HPDE6-E6E7 (cell line): ENCODE measurements around the gene CHIT1.
"Not testable (repeated sequence)": the region's sequence is repeated elsewhere in the genome, so short reads cannot be mapped to it uniquely, and the experiment has no call there.

Experiments
- DNase-seq: peaks from one replicate; pipeline ENCODE4 v3.0.0; 2011; ENCODE audit warnings: missing footprints; ENCODE audit errors: extremely low spot score

CHIT1 gene

DNA sequence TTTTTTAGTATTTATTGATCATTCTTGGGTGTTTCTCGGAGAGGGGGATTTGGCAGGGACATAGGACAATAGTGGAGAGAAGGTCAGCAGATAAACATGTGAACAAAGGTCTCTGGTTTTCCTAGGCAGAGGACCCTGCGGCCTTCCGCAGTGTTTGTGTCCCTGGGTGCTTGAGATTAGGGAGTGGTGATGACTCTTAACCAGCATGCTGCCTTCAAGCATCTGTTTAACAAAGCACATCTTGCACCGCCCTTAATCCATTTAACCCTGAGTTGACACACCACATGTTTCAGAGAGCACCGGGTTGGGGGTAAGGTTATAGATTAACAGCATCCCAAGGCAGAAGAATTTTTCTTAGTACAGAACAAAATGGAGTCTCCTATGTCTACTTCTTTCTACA lies 36.7 kb upstream of the CHIT1 start:
- not testable (repeated sequence) for DNase-seq

DNA sequence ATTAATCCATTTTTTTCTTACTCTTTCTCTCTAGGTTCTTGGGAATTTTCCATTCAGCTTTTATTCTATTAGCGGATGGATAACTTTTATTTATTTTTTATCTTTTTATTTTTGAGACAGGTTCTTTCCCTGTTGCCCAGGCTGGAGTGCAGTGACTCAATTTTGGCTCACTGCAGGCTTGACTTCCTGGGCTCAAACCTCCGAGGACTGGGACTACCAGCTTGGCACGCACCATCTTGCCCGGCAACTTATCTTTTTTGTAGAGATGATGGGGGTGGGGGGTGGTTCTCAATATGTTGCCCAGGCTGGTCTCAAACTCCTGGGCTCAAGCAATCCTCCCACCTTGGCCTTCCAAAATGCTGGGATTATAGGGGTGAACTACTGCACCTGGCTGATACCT lies 36.1 kb upstream of the CHIT1 start:
- DNase-seq: no peak

GRCh38 chr1:203264052-203264501 lies 34.6 kb upstream of the CHIT1 start:
- no peak for DNase-seq

GRCh38 chr1:203263496-203263895 lies 34.0 kb upstream of the CHIT1 start:
- DNase-seq: no peak

GRCh38 chr1:203256636-203257035 lies 27.2 kb upstream of the CHIT1 start:
- not testable (repeated sequence) for DNase-seq

GRCh38 chr1:203254782-203255181 lies 25.3 kb upstream of the CHIT1 start:
- DNase-seq: not testable (repeated sequence)

DNA sequence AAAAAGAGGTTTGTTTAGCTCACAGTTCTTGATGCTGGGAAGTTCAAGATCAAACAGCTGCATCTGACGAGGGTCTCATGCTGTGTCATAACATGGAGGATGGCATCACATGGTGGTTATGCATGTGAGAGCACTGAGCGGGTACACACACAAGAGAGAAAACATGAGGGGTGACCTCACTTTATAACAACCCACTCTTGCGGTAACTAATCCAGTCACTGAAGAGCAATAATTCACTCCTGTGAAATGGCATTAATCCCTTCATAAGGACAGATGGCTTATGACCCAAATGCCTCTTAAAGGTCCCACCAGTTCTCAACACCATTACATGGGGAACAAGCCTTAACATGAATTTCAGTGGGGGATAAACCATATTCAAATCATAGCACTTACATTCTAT lies 23.2 kb upstream of the CHIT1 start:
- no peak for DNase-seq

DNA sequence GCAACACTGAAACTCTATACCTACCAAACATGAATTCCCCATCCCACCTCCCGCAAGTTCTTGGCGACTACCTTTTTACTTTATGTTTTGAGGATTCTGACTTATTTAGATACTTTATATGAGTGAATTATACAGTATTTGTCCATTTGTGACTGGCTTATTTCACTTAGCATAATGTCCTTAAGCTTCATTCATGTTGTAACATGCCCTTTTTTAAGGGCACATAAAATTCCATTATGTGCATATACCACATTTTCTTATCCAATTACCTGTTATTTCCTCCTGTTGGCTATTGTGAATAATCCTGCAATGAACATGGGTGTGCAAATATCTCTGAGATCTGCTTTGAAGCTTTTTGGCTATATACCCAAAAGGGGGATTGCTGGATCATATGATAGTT lies 22.0 kb upstream of the CHIT1 start:
- DNase-seq: no peak

DNA sequence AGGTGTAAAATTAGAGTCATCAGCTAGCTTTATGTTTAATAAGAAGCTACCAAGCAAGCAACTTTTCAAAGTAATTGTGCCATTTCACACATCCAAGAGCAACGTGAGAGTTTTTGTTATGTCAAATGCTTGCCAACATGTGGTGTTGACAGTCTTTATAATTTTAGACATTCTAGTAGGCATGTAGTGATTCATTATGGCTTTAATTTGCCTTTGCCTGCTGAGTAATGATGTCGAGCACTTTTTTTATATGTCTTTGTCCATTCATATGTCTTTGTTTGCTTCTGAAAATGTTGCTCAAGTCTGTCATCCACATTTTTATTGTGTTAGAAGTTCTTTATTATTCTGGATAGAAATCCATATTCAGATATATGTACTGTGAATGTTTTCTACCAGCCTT lies 21.4 kb upstream of the CHIT1 start:
- DNase-seq: no peak

DNA sequence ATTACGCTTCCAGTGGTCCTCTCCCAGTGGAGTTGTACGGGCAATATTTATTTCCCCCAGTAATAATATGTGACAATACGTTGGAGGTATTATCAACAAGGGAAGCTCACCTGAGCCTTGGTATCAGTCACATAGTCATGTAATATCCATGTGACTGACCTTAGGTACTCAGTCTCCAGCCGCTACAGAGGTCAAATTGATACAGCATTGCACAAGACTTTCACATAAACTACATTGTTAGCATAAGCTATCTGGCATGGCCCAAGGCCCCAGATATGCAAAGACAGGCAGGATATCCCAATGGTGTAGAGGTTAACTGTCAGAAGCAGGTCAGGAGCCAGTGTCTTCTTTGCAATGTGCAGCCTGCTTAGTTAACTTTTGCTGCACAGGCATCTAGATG lies 15.3 kb upstream of the CHIT1 start:
- DNase-seq: no peak

GRCh38 chr1:203241708-203242107 lies 12.2 kb upstream of the CHIT1 start:
- DNase-seq: not testable (repeated sequence)

DNA sequence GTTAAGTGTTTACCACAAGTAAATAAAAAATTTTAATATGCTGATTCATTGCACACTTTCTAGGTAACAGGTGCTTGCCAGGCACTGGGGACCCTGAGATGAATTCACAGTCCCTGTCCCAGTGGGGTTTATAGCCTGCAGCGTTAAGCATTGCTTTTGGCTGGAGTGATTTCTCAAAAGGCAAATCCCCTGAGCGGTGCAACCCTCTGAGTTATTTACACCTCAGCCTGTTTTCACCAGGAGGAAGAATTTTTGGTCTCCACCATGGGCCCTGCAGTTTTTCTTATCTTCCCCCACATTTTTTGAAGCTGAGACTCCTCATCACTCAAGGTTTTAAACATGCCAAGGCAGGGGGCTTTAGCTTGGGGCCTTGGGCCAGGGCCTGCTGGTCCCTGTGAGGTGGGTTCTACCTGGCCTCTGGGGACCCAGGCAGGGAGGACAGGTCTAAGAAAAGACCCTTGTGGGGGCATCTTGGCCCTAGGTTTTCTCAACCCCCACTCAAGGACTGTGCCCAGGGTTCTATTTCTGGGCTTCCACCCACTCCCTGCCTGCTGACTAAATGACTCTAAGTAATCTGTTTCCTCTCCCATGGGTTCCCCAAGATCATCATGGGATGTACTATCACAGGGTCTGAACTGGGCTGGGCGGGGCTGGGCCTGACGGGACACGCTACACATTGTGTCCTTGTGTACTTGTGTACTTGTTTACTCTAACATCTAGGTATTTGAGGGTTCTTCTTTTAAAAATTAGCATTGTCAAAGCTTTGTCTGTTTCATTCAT lies 10.2 kb upstream of the CHIT1 start:
- DNase-seq: no peak

DNA sequence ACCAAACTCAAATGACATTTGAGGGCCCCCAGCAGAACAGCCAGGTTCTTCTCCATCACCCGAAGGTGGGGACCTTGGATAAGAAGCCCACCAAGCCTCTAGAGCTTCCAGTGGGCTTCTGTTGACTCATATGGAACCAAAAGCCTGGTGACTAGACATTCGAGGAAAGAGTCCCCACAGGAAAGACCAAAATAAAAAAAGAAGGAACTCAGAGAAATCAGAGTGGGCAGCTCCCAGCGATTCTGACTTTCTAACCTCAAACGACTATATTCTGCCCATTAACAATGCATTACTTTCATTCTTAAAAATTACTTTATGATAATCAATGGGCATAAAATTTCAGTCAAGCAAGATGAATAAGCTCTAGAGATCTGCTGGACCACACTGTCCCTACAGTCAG lies 9.6 kb upstream of the CHIT1 start:
- DNase-seq: no peak

DNA sequence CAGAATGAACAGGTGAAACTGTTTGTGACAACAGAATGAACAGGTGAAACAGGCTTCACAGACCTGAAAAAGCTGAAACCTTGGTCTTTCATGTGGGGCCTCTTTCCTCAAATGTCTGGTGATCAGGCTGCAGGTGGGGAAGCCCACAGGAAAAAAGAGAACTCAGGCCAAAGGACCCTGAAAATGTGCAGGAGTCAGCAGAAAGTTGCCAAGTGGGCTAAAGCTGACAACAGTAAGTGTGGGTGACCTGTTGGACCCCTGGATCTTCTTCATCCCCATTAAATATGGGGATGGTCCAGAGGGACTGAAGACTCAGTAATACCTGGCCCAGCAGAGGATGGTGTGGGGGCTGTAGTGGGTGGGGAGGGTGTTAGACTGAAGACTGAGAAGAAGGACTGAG lies 9.1 kb upstream of the CHIT1 start:
- no peak for DNase-seq

GRCh38 chr1:203234901-203235300 lies 5.4 kb upstream of the CHIT1 start:
- not testable (repeated sequence) for DNase-seq

GRCh38 chr1:203228670-203229069 lies 803 bp downstream of the CHIT1 start:
- no peak for DNase-seq

GRCh38 chr1:203227371-203228083 lies 1.9 kb downstream of the CHIT1 start:
- DNase-seq: no peak

GRCh38 chr1:203225071-203225470 lies 4.4 kb downstream of the CHIT1 start:
- DNase-seq: no peak

GRCh38 chr1:203223012-203223775 lies 6.3 kb downstream of the CHIT1 start:
- no peak for DNase-seq

- DNase-seq: no peak
Measured at GRCh38 chr1:203219934-203220333, 9.5 kb downstream of the CHIT1 start.

DNA sequence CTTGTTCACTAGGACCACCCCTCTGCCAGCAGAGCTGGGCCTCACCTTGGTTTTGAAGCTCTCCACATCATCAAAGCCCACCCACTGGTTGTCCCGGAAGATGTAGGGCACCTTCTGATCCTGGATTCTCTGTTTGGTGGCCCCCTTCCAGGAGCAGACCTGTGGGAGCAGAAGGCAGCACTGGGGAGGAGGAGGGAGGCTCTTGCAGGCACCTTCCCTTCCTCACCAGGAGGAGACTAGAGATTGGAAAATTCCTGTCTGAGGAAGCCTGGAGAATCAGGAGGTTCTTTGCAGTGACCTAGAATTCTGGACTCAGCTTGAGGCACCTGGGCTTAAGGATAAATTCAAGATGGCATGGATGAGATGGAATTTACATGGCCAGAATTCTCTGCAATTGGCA lies 10.3 kb downstream of the CHIT1 start:
- DNase-seq: no peak

- no peak for DNase-seq
Measured at GRCh38 chr1:203217668-203218067, 11.8 kb downstream of the CHIT1 start.
